ENCODE data around the gene SYTL3.

Gene SYTL3

DNA sequence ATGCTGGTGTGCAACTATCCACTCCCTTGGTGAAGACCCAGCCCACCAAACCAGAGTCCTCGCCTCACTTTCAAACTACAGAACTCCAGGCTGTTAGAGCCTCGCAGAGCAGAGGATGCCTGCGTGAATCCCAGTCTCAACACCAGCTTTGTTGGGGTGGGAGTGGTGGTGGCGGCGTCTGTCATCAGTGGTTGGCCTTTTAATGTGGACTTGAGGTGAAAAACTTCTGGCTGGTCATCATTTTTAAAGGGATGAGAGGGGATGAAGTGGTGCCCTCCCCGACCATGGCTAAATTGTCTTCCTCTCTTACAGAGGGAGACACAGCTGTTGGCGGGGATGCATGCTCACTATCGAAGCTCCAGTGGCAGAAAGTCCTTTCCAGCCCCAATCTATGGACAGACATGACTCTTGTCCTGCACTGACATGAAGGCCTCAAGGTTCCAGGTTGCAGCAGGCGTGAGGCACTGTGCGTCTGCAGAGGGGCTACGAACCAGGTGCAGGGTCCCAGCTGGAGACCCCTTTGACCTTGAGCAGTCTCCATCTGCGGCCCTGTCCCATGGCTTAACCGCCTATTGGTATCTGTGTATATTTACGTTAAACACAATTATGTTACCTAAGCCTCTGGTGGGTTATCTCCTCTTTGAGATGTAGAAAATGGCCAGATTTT lies 114.5 kb downstream of the SYTL3 start:
- no peak for DNase-seq

DNA sequence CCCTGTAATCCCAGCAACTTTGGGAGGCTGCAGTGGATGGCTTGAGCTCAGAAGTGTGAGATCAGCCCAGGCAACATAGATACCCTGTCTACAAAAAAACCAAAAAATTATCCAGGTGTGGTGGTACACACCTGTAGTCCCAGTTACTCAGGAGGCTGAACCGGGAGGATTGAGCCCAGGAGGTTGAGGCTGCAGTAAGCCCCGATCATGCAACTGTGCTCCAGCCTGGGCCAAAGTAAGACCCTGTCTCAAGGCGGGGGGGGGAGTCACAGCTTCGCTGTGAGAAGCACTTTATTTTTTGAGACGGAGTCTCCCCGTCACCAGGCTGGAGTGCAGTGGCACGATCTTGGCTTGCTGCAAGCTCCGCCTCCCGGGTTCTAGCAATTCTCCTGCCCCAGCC lies 115.1 kb downstream of the SYTL3 start:
- no peak for DNase-seq

DNA sequence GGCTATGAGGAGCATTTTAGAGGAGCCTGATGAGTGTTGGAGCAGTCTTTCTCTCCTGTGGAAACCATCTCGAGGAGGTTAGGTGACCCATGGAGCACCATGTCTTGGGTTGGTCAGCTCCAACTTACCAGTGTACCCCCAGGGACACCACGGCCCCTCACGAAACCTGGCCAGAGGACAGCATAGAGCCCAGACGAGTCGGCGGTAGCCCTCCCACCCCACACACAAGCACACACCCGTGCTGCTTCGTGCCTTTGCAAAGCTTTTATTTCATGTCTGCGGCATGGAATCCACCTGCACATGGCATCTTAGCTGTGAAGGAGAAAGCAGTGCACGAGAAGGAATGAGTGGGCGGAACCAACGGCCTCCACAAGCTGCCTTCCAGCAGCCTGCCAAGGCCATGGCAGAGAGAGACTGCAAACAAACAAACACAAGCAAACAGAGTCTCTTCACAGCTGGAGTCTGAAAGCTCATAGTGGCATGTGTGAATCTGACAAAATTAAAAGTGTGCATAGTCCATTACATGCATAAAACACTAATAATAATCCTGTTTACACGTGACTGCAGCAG lies 115.7 kb downstream of the SYTL3 start:
- no peak for DNase-seq

DNA sequence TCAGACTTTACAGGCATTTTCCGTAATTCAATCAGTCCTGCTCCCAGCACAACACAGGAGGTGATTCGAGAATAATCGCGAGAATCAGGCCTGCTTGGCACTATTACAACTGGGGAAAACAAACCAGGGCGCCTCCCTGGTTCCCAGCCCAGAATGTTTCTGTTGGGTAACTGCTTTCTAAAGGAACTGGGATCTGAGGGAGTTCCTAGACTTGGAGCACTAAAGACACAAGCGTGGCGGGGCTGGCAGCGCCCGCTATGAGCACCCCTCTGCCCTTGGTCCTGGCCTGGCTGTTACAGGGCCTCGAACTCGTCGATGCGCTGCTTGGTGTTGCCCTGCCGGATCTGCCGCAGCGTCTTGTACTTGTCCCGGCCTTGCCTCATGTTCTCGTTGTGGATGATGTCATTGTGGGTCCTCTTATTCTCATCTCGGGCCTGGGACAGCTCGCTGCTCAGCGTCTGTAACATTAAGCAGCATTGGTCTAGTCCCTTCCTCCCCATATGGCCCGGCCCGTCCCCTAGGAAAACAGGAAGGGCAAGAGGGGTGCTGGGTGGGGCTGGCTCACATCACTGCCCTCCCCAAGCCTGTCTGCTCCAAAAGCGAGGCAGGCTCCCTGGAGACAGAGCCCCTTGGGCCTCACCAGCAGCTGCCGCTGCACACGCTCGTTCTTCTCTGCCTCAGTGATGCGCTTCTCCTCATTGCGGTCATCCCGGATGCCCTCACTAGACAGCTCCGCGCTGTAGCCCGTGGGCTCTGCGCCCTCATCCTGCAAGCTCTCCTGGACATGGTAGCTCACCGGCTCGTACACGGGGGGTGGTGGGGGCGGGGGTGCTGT lies 117.0 kb downstream of the SYTL3 start:
- DNase-seq: no peak

DNA sequence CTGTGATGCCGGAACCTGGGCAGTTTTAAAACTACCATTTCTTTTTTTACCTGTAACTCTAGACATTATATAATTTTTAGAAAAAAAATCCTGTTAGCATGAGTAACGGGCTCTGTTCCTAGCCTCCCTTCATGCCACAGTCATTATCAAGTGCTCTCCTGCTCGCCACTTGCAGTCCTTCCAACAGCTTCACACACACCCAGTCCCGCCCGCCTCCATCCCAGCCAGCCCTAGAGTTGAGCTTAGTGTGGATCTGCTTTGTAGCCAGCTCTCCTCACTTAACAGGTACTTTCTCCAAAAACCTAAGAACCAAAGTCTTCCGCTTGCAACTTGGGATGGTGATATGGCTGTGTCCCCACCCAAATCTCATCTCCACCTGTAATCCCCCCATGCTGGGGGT lies 117.9 kb downstream of the SYTL3 start:
- DNase-seq: no peak

DNA sequence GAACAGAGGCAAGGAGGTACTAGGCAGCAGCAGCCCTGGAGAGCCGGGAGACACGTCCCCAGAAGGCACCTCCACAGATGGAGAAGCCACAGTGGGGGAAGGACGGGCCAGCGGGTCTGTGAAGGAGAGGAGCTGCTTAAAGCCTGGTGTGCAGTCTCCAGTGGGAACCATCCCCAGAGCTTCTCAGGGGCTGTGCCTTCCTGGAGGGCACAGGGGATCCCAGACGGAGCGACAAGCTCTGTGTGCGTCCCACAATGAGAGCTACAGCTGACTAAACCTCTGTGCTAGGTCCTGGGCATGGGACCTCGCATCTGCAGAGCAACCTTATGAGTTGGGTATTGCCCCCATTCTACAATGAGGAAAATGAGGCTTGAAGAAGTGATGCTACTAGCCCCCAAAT lies 118.6 kb downstream of the SYTL3 start:
- no peak for DNase-seq

DNA sequence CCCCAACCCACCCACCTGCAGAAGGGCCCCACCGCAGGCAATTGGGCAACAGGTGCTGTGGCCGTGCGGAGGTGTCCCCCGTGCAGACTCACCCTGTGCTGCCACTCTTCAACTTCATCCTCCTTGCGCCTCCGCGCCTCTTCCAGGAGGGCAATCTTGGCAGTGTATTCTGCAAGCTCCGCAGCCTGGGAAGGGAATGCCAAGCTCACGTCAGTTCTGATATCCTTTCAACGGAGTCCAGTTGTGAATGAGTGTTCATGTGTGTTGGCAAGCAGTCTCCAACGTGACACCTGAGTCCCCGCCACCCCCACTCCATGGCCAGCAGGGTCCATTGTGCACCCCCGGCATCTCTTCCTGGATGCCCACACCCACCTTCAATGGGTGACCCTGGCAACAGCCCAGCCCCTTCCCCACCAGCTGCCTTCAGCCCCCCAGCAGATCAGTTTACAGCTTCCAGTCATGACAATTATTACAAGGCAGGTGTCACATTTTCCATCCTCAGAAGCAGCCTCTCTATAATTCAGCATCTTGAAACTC lies 119.4 kb downstream of the SYTL3 start:
- DNase-seq: no peak

DNA sequence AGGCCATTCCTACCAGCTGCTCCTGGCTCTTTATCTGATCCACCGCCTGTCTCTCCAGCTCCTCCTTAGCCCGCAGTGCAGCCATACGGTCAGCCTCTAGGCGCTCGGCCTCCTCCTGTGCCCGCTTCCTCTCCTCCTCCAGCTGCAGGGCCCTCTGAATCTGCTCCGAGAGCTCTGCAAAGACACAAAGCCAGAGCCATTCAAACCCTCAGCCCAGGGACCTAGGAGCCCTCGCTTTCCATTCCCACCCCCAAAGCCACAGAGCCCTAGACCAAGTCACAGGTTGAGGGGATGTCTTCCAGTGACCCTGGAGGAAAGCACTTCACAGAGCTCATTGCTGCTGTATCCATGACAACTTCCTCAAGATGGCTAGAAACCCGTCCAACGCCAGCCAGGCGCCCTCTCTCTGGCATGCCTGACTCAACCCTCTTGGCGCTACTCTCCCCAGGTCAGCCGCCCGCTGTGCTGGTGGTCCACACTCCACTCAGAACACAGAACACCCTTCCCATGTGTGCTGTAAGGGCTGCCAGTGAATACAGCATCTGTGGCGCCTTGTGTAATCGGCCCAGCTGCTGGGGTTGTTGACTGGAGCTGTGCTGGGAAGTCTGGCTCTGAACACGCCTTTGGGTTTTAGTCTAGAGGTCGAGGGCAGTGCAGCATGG lies 120.0 kb downstream of the SYTL3 start:
- no peak for DNase-seq

DNA sequence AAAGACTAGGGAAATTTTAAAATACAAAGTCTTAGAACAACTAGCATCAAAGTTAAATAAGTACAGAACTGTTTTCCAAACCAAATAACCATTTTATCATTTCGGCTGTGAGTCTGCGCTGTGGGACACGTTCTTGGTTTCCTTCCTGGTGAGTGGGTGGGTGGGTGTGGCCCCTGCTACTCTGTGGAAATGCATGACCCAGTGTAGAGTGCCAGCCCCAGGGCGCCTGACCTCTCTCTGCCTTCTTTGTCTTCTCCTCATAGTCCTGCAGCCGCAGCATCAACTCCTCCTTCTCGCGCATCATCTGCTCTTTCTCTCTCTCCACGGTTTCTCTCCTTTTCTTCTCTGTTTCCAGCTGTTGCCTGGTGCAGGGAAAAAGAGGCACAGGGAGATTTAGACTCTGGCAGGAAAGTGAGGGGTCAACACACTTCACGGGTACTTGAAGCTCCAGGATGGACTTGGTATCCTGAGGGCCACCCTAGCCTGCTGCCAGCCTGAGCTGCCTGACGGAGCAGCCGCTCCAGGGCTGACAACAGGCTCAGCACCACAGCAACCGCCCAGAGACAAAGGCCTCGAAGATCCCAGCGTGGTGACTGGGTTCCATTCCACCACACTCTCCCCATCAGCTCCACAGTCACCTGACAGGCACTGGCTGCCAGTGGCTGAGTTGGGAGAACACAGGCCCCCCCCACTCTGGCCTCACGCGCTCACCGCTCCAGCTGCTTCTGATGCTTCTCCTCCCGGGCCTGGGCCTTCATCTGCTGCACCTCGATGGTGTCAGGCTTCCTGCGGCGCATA lies 120.9 kb downstream of the SYTL3 start:
- DNase-seq: no peak

DNA sequence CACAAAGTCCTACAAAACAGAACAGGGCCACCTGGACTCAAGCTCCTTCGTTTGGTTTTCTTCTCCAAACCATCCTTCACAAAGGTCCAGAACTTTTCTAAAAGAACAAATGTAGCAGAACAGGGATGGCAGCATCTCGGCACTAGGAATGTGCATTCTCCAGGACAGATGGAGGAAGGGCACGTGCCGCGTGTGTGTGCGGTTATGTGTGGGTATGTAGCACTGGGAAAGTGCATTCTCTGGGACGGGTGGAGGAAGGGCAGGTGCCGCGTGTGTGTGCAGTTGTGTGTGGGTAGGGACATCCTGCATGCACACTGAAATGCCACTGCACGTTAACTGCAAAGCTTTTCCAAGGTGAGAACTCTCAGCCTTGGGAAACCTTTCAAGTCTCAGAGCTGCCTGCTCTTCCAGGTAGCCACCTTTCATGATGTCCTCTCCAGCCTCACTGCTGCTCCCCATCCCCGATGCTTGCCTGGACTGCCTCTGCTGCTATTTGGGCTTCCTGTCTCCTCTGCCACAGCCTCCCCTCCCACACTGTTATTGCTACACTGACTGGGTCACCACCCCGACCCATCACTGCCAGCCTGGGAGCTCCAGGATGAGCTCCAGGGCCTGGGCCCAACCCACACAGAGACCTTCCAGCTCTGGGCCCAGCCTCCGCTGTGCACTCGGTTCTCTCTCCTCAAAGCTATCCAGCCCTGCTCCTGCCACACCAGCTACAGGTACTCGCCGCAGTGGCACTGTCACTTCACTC lies 121.7 kb downstream of the SYTL3 start:
- no peak for DNase-seq

DNA sequence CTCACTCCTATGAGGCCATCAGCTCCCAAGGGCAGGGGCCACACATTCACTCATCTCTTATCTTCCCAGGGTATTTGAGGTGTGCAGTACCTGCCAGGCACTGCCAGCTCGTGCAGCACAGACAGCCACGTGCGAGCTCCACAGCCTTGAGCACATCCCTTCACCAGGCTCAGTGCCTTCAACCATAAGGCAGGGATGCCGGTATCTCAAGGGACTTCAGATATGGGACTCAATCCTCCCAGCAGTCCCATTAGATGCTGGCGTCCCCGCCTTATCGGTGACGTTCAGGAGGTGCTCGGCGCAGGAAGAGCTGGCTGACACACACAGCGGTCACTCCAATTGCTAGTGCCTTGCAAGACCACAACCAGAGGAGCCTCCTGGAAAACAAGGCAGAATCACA lies 122.3 kb downstream of the SYTL3 start:
- no peak for DNase-seq

DNA sequence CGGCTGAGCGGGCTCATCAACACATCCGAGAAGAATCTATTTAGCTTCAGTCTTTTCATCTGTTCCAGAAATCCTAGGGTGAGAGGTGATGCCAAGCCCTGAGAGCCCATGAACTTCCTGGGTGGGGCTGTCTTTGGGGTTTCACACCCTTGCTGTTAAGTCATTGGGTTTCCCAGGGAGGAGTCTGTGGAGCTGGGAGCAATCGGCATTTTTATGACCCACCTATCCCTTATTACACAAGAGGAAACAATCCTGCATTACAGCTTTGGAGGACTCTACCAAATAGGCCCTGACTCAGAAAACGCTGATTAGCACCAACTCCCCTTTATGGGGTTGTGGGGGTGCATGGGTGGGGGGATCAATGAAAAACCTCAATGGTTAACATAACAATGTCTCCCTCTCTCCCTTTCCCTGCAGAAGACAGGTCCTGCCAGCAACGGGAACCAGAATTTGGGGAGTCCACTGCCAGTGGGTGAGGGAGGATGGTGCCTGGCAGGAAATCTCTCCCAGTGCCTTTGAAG lies 123.1 kb downstream of the SYTL3 start:
- DNase-seq: no peak

DNA sequence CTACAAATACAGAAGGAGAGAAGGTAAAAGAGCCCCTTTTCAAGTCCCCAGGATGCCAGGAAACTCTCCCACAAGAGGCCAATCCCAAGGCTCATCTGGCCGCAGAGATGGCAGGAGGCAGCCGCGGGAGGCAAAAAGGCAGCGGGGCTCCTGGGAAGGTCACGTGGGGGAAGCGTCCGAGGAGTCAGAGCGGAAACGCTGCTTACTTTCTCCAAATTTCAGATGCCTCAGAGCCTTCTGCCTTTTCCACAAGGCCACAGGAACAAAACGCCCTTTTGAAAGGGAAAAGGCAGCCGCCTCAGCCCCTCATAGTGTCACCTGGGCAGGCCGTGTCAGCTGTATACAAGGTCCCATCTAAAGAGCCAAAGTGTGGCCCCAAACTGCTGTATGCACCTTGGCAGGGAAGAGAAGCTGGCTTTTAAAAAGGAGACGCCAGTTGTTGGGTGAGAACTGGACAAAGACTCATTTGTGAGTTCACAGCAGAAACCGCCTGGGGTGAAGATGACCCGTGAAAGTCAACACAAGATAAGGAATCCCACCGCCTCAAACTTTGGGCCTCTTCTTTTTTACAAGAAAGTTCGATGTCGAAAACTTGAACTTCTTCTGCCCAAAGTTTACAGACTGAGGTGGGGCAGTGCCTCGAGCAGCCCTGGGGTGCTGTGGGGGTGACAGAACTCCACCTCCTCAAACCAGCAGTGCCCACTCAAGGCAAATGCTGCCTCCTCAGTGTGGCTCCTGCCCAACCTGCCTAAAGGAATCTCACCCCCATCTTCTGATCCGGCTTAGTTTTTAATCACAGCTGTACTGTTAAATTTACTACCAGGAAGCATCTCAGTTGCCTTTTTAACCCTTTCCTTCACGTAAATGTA lies 124.0 kb downstream of the SYTL3 start:
- no peak for DNase-seq

DNA sequence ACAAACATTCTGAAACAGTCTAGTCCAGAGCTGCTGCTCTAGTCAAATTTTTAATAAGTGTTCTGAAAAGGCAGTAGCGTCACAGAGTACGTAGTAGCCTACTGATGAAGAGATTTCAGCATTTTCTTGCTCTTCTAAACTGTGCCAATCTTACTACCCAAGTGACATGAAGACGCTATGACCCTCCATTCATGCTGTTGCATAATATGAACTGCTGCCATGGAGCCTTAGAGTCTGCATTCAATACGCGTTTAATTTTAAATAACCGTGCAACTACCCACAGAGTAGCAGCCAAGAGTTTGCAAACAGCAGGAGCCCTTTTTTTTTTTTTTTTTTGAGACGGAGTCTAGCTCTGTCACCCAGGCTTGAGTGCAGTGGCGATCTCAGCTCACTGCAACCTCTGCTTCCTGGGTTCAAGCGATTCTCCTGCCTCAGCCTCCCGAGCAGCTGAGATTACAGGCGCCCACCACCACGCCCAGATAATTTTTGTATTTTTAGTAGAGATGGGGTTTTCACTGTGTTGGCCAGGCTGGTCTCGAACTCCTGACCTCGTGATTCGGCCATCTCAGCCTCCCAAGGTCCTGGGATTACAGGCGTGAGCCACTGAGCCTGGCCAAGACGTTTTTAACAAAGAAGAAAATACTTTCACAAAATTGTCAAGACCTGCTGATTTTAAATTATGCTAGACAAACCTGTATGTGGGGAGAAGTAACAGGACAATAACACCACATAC lies 125.0 kb downstream of the SYTL3 start:
- DNase-seq: no peak

DNA sequence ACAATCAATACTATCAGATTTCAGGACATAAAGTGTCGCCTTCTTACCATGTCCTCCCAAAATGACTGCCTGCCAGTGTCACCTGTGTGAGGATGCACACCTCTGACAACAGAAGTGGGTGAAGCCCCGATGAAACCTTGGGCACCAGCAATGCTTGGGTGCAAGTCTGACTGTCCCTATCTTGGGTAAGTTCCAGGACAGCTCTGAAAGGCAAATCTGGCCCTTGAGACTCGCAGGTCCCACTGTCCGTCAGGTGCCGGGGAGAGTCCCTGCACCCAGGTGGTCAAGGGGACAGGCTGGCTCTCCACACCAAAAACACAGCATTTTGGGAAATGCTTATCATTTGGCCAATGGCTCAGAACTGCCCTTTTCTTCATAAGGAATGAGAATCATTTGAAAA lies 126.0 kb downstream of the SYTL3 start:
- DNase-seq: no peak

DNA sequence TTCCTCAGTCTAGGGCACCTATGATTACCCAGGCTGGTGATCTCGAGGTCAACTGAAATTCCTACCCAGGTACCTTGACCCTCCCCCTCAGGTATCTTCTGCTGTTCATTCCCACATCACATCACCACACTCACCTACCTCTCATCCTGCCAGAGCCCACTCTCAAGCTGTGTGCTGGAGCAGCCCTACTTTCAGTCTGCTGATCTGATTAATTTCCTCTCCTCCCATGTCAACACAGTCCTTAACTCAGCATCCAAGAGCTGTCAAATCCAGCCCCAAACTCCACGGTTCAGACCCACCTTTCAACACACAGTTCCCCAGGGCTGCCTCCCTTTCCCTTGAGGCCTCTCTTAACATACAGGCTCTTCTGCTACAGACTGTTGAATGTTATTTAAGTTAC lies 126.9 kb downstream of the SYTL3 start:
- DNase-seq: no peak

DNA sequence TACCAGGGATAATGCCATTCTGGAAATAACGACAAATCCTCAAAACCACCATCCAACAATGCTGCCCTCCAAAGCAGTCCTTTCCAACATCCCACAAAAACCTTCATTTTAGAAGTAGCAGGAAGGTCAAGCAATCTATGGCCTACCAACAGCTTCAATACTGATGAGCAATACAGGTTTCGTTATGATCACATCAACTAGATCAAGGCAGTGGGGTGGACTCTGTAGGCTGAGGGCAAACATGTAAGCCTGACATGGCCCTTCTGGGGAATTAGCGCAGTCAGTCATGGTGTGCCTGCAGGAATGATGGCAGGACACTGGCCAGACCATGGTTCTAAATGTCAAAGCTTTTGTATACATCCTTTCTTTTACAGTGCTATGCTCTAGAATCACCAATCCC lies 127.7 kb downstream of the SYTL3 start:
- DNase-seq: no peak

DNA sequence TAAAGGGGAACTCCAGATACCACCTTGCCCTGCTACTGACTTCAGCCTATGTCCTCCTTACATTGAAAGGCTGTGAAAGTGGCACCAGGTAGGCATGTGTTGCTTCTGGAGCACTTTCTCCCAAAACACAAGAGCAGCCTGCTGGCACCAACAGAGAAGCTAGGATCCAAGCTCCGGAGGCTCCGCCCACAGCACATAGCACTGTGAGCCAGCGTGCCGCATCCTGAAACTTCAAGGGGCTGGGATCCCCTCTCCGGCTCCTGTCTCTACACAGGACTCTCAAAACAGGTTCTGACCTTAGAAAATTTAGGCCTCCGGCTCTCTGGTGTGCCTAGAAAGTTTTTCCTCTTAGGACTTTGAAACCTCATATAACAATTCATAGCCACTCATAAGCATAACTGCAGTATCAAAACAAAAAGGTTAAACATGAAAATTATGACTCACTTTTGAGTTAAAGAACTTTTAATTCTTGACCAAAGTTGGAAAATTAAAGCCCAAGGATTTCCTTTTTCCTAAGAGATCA lies 128.2 kb downstream of the SYTL3 start:
- DNase-seq: no peak

DNA sequence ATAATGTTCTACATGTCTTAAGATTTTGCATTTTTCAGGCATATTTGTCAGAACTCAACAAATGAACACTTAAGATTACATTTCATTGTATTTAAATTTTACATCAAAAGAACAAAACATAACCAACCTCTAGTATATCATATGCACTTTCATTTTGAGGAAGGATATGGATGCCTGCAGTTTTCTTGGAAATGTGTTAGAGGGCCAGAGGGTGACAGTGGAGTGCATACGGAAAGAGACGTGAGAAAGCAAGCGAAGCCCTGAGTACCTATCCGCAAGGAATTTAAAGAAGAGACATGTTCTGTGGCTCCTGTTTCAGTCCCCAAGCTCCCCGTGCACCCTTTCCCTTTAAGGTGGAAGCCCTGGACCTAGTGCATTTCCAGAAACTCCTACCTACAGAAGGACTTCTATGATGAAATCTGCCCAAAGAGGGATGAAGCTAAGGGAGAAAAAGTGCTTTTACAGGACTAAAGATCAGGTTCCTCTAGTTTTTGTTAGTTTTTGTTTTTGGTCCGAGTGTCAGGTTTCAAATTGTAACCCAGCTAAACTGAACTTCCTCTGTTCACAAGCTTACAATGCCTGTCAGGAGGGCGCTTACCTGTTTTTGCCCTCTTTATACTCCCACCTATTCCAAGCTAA lies 130.5 kb downstream of the SYTL3 start:
- DNase-seq: no peak
